Transverse colon (tissue), 4 donors: ENCODE measurements around the gene AKAP6. TPM values are rescaled to one million over a fixed set of nuclear protein-coding genes. Genes with fewer than 3 reads are reported as not detected.

ENCODE experiments used
- DNase-seq: peaks from one replicate; pipeline ENCODE4 v3.0.0-alpha.2; 2019
- H3K27ac ChIP-seq, 4 donors: fragments of 200-600 bp; sonication (generic); 2 replicates each; pipeline ENCODE4 v1.5.1; 2016 to 2018; ENCODE audit warnings: inconsistent platforms in 4 of 4
- H3K27me3 ChIP-seq: fragments of 200-600 bp; sonication (generic); 2 replicates; pipeline ENCODE4 v1.5.1; 2017; ENCODE audit warnings: inconsistent platforms
- H3K36me3 ChIP-seq, 4 donors: fragments of 200-600 bp; sonication (generic); 2 replicates each; pipeline ENCODE4 v1.5.1; 2017 to 2019; ENCODE audit warnings: inconsistent platforms in 4 of 4
- H3K4me1 ChIP-seq, 4 donors: fragments of 200-600 bp; sonication (generic); 2 replicates each; pipeline ENCODE4 v1.5.1; 2017 to 2020; ENCODE audit warnings: inconsistent platforms in 4 of 4
- H3K4me3 ChIP-seq, 4 donors: fragments of 200-600 bp; sonication (generic); 1 replicate in 1 of 4; 2 replicates in 3 of 4; pipeline versions ENCODE4 v1.5.1 to v1.6.1; 2017 to 2019; ENCODE audit warnings: inconsistent platforms in 4 of 4
- H3K9me3 ChIP-seq, 2 donors: fragments of 200-600 bp; sonication (generic); 2 replicates each; pipeline ENCODE4 v1.5.1; 2017 to 2019; ENCODE audit warnings: inconsistent platforms in 2 of 2
- CTCF ChIP-seq, 5 experiments: fragments of 200-600 bp in 3 of 5; fragments of 450-650 bp in 2 of 5; sonication (generic) in 3 of 5; IDR thresholded peaks; 1 replicate in 2 of 5; 2 replicates in 3 of 5; pipeline ENCODE4 v1.5.1; 2016 to 2017; ENCODE audit warnings: antibody characterized with exemption in 5 of 5, inconsistent platforms in 3 of 5, mild to moderate bottlenecking in 2 of 5, moderate library complexity in 1 of 5
- EP300 ChIP-seq: sonication (generic); formaldehyde crosslinking; IDR thresholded peaks from one replicate; pipeline ENCODE4 v1.6.1; 2017; ENCODE audit warnings: antibody characterized with exemption, low read depth
- POLR2A ChIP-seq: fragments of 450-650 bp; IDR thresholded peaks from one replicate; pipeline ENCODE4 v1.6.1; 2016; ENCODE audit warnings: antibody characterized with exemption, mild to moderate bottlenecking, moderate library complexity
- POLR2AphosphoS5 ChIP-seq, 3 donors: sonication (generic); formaldehyde crosslinking; IDR thresholded peaks; one replicate each; pipeline ENCODE4 v1.6.1; 2016; ENCODE audit warnings: antibody characterized with exemption in 3 of 3
- WGBS, 2 donors: methylation state at CpG; one replicate each; pipeline ENCODE4 v1.1.5; 2018; ENCODE audit warnings: low coverage in 1 of 2; 5-methylcytosine and 5-hydroxymethylcytosine counted together
- in situ Hi-C, 4 donors: fragments of 200-750 bp; cut with MboI; loops; one replicate each; pipeline versions ENCODE4 v1.15.0 to v1.15.1; 2017; ENCODE audit warnings: low sequenced_read_pairs in 3 of 4, low pct_ligation_motif_present in 1 of 4, low pct_unique_long_range_greater_than_20kb in 1 of 4
- intact Hi-C: fragments of 100-400 bp; cut with DNase I; formaldehyde crosslinking; loops from one replicate; pipeline ENCODE4 v1.15.1; 2023; ENCODE audit warnings: low total_unique reads
- total RNA-seq, 4 donors: library from RNA; depleted of rRNA; stranded (reverse); fragments of >200 nt; gene quantifications; one replicate each; pipeline ENCODE4 v1.1.0, GENCODE V29; 2016

Gene AKAP6
- total RNA-seq, 4 donors from 2014 or later, result 6.3 to 16.7 (median 9.7) TPM

- Histone ChIP-seq H3K27ac (no peak overlapping the region), H3K4me1 (peaks cover 5 to 38% (median 22%) of the 10 kb centered on the region in 4 donors), H3K36me3 (no peaks in the 10 kb centered on the region), H3K9me3 (no peaks in the 10 kb centered on the region), H3K4me3 (no peak overlapping the region), H3K27me3 (no peaks in the 10 kb centered on the region)
- in situ Hi-C loops (no loop called here), intact Hi-C loops (no loop called here)
- TF ChIP-seq EP300 (no peak), POLR2AphosphoS5 (IDR thresholded peaks at IDR 0.05) (no peak), POLR2A (no peak), CTCF (IDR thresholded peaks at IDR 0.05) (no peak)
- WGBS, 2 donors, result 75 to 85% methylated on average over 2 to 3 of the region's 3 CpGs
- no peak for DNase-seq
These were observed 17.6 kb upstream of the AKAP6 start for GRCh38 chr14:32311294-32312009.

- no peaks in the 10 kb centered on the region for H3K9me3 ChIP-seq
- in situ Hi-C loops, result no loop called here
- no peak for DNase-seq
- H3K27ac ChIP-seq, result no peak overlapping the region
- TF ChIP-seq POLR2A, result no peak
- TF ChIP-seq POLR2AphosphoS5 (IDR thresholded peaks at IDR 0.05), result no peak
- no peak for TF ChIP-seq CTCF (IDR thresholded peaks at IDR 0.05)
- 80 to 100% methylated on average over 2 to 4 of the region's 4 CpGs for WGBS, 2 donors
- no peaks in the 10 kb centered on the region for H3K27me3 ChIP-seq
- H3K4me3 ChIP-seq, result no peak overlapping the region
- peaks cover 5 to 33% (median 18%) of the 10 kb centered on the region in 4 donors for H3K4me1 ChIP-seq
- no peaks in the 10 kb centered on the region for H3K36me3 ChIP-seq
- intact Hi-C loops, result no loop called here
These were observed 17.1 kb upstream of the AKAP6 start for GRCh38 chr14:32312010-32312331.

- TF ChIP-seq POLR2AphosphoS5 (IDR thresholded peaks at IDR 0.05), result no peak
- TF ChIP-seq EP300, result no peak
- TF ChIP-seq CTCF (IDR thresholded peaks at IDR 0.05), result no peak
- no peak for TF ChIP-seq POLR2A
- no peak overlapping the region for H3K4me3 ChIP-seq
- H3K27me3 ChIP-seq, result no peaks in the 10 kb centered on the region
- DNase-seq, result peak; percentile 13
- no peaks in the 10 kb centered on the region for H3K9me3 ChIP-seq
- peak overlapping the region; percentile 19 to 53 (median 40) for H3K27ac ChIP-seq
- peaks cover 0 to 18% (median 2%) of the 10 kb centered on the region in 4 donors for H3K4me1 ChIP-seq
- WGBS, 2 donors, result 50 to 61% methylated on average over 1 to 5 of the region's 5 CpGs
- in situ Hi-C loops, result no loop called here
- no peaks in the 10 kb centered on the region for H3K36me3 ChIP-seq
- intact Hi-C loops, result no loop called here
These were observed 15.2 kb upstream of the AKAP6 start for GRCh38 chr14:32313844-32314376.

- H3K27ac ChIP-seq, result no peak overlapping the region
- in situ Hi-C loops, result no loop called here
- TF ChIP-seq CTCF (IDR thresholded peaks at IDR 0.05) (no peak), POLR2AphosphoS5 (IDR thresholded peaks at IDR 0.05) (no peak), POLR2A (no peak), EP300 (no peak)
- H3K9me3 ChIP-seq, result no peaks in the 10 kb centered on the region
- intact Hi-C loops, result no loop called here
- H3K4me3 ChIP-seq, result no peak overlapping the region
- H3K36me3 ChIP-seq, result no peaks in the 10 kb centered on the region
- H3K4me1 ChIP-seq, result peaks cover 0 to 29% (median 5%) of the 10 kb centered on the region in 4 donors
- no peak for DNase-seq
- no peaks in the 10 kb centered on the region for H3K27me3 ChIP-seq
- 85 to 92% methylated on average over 3 to 7 of the region's 7 CpGs for WGBS, 2 donors
These were observed 10.9 kb upstream of the AKAP6 start for GRCh38 chr14:32318087-32318795.
